Activated T-helper 2 cell treated with anti-CD3 and anti-CD28 coated beads, Interferon-gamma antibody, Interleukin-2, Interleukin-4, amounts not matched to agents 10 μg/mL and 5 μg/mL and 100 μg/mL, durations not matched to agents 14 hours and 24 hours and 36 hours (primary cell): ENCODE data around the gene PJA2. TPM values are rescaled to one million over a fixed set of nuclear protein-coding genes. Genes with fewer than 3 reads are reported as not detected.
"Not testable (repeated sequence)": the region's sequence is repeated elsewhere in the genome, so short reads cannot be mapped to it uniquely, and the experiment has no call there.

Experiments
- DNase-seq: peaks from one replicate; pipeline ENCODE4 v3.0.0; 2021; ENCODE audit warnings: low spot score
- H3K27ac Mint-ChIP-seq: one replicate; pipeline ENCODE4 v1.8.0; 2021; ENCODE audit warnings: mixed read lengths
- H3K27me3 Mint-ChIP-seq: one replicate; pipeline ENCODE4 v1.8.0; 2021; ENCODE audit warnings: low read depth, mixed read lengths
- H3K36me3 Mint-ChIP-seq: one replicate; pipeline ENCODE4 v1.8.0; 2021; ENCODE audit warnings: low read depth, mixed read lengths
- H3K4me1 Mint-ChIP-seq: one replicate; pipeline ENCODE4 v1.8.0; 2021; ENCODE audit warnings: low read depth, mixed read lengths
- H3K4me3 Mint-ChIP-seq: one replicate; pipeline ENCODE4 v1.8.0; 2021; ENCODE audit warnings: low read depth, mild to moderate bottlenecking, moderate library complexity, mixed read lengths
- H3K9me3 Mint-ChIP-seq: one replicate; pipeline ENCODE4 v1.8.0; 2021; ENCODE audit warnings: mixed read lengths
- intact Hi-C: fragments of 100-400 bp; cut with micrococcal nuclease; formaldehyde crosslinking; loops from one replicate; pipeline ENCODE4 v1.15.1; 2023
- total RNA-seq: library from RNA; stranded (reverse); gene quantifications from 2 replicates; pipeline ENCODE4 v1.2.3, GENCODE V29; 2022

Gene PJA2
- total RNA-seq, 1 donor from 2014 or later: 52.9 TPM

DNA sequence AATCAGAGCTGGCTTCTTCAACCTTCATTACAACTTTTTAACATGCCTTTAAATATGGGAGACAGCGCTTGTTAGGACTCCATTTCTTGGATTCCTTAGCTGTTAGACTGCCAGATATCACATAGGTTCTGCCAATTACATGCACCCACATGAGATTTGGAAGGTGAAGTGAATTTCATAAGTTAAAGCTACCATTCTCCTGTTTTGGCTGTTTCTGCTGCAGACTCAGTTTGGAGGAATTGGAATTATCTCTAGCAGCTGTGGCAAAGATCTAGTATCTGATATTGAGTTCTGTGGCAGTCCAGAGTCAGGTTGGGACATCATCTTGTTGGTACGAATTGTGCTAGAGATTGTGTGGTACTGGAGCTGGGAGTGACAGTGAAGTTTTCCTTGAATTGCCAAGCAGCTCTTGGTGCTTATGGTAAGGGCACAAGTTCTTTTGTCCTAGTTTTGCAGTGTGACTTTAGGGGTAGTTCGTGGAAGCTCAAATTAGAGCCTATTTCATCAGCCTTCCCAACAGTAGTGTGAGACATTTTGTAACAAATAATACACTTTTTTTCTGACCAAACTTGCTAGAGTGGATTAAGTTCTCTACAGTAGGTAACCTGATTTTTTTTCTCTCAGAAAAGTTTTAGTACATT lies 9.1 kb upstream of the PJA2 start:
- peaks cover 17% of the 10 kb centered on the region for H3K27me3 Mint-ChIP-seq
- H3K27ac Mint-ChIP-seq: no peak overlapping the region
- H3K36me3 Mint-ChIP-seq: peaks cover 7% of the 10 kb centered on the region
- peaks cover 21% of the 10 kb centered on the region for H3K9me3 Mint-ChIP-seq
- no peak overlapping the region for H3K4me3 Mint-ChIP-seq
- DNase-seq: no peak
- peaks cover 4% of the 10 kb centered on the region for H3K4me1 Mint-ChIP-seq
- intact Hi-C loops: no loop called here

DNA sequence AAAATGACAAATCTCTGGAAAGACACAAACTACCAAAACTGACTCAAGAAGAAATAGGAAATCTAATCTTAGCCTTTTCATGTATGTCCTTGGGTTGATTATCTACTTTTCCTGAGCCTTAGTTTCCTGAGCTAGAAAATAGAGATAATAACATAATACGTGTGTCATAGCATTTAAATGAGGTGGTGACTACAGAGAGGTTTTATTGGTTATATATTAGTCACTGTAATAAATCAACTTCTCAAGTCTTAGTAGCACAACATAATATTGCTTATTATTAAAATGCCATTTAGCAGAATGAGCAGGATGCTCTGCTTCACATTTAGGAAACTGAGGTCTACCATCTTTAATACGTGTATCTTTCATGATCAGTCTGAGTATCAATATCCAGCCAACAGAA lies 7.1 kb upstream of the PJA2 start:
- H3K9me3 Mint-ChIP-seq: peaks cover 23% of the 10 kb centered on the region
- DNase-seq: no peak

DNA sequence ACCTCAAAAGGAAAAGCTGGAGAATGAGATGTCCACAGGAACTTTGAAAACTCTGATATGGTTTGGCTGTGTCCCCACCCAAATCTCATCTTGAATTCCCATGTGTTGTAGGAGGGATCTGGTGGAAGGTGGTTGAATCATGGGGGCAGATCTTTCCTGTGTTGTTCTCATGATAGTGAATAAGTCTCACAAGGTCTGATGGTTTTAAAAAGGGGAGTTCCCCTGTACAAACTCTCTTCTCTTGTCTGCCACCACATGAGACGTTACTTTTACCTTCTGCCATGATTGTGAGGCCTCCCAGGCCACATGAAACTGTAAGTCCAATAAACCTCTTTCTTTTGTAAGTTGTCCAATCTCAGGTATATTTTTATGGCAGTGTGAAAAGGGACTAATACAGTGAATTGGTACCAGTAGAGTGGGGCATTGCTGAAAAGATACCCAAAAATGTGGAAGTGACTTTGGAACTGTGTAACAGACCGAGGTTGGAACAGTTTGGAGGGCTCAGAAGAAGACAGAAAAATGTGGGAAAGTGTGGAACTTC lies 4.2 kb upstream of the PJA2 start:
- H3K9me3 Mint-ChIP-seq: peaks cover 23% of the 10 kb centered on the region
- H3K4me3 Mint-ChIP-seq, DNase-seq, H3K36me3 Mint-ChIP-seq, H3K27ac Mint-ChIP-seq: not testable (repeated sequence)
- peaks cover 12% of the 10 kb centered on the region for H3K27me3 Mint-ChIP-seq
- H3K4me1 Mint-ChIP-seq: peaks cover 18% of the 10 kb centered on the region
- intact Hi-C loops: loop anchor here (5.0 kb wide), 3 partner anchors 37 to 673 kb away; no protein-coding TSS in a partner anchor

More for the DNA sequence above, 7.1 kb upstream of the PJA2 start:
- H3K27ac Mint-ChIP-seq: no peak overlapping the region
- peaks cover 17% of the 10 kb centered on the region for H3K27me3 Mint-ChIP-seq
- H3K4me3 Mint-ChIP-seq: no peak overlapping the region
- H3K36me3 Mint-ChIP-seq: peaks cover 9% of the 10 kb centered on the region
- peaks cover 9% of the 10 kb centered on the region for H3K4me1 Mint-ChIP-seq
- intact Hi-C loops: no loop called here

DNA sequence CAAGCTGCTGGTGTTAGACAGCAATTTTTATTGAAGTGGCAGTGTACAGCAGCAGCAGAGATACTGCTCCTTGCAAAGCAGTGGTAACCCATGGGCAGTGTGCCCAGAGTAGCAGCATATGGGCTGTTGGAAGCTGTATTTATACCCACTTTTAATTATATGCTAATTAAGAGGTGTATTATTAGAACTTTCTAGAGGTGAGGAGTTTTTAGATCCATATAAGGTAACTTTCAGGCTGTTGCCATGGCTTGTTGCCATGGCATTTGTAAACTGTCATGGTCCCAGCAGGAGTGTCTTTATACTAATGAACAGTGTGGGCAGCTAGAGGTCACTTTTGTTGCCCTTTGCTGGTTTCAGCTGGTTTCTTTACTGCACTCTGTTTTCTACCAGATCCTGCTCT lies 3.7 kb upstream of the PJA2 start:
- Mint-ChIP-seq H3K9me3 (peaks cover 23% of the 10 kb centered on the region), H3K27me3 (peaks cover 7% of the 10 kb centered on the region), H3K27ac (no peak overlapping the region), H3K4me1 (peaks cover 18% of the 10 kb centered on the region), H3K4me3 (no peak overlapping the region), H3K36me3 (peaks cover 9% of the 10 kb centered on the region)
- DNase-seq: no peak
- intact Hi-C loops: loop anchor here (5.0 kb wide), 3 partner anchors 36 to 674 kb away; no protein-coding TSS in a partner anchor

DNA sequence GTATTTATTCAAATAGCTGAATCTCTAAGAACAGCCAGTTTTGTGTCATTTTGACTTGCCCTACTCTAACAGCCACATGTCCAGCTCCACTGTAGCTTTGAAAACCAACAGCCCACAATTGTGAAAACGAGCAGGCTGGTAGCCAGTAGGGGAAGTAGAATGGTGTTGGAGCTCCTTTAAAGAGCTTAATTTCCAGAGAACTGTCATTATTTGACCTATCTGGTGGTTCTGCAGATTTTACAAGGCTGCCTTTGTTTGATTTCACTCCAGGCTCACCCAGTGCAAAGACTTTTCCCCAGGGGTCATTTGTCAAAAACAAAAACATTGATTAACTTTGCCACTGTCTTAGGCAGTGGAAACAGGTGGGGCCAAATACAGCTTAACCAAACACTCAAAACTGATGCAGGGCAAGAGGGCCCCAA lies 3.2 kb upstream of the PJA2 start:
- Mint-ChIP-seq H3K27me3 (peaks cover 3% of the 10 kb centered on the region), H3K27ac (no peak overlapping the region), H3K4me1 (peaks cover 19% of the 10 kb centered on the region), H3K36me3 (peaks cover 9% of the 10 kb centered on the region), H3K9me3 (peaks cover 23% of the 10 kb centered on the region), H3K4me3 (no peak overlapping the region)
- intact Hi-C loops: loop anchor here (5.0 kb wide), 3 partner anchors 36 to 674 kb away; no protein-coding TSS in a partner anchor
- no peak for DNase-seq

DNA sequence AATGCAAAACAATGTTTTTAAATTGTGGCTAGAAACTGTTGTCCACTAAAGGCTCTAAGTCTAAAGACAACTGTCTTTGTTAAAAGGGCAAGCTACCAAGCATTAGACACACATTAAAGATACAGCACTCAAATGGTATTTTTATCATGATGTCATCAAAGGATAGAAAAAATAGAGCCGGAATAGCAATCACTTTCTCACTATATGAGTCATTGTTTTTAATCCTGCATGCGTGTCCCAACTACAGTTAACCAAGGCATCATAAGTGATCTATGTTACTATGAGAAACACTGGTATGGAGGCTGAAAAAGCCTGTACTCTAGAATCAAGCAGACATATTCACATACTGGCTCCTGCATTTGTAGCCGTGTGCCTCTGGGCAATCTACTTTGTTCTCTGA lies 1.9 kb upstream of the PJA2 start:
- Mint-ChIP-seq H3K27ac (no peak overlapping the region), H3K4me1 (peaks cover 30% of the 10 kb centered on the region), H3K27me3 (no peaks in the 10 kb centered on the region), H3K9me3 (peaks cover 22% of the 10 kb centered on the region), H3K4me3 (no peak overlapping the region), H3K36me3 (peaks cover 13% of the 10 kb centered on the region)
- DNase-seq: no peak
- intact Hi-C loops: loop anchor here (2.0 to 5.0 kb wide), 4 partner anchors 34 to 676 kb away; no protein-coding TSS in a partner anchor

DNA sequence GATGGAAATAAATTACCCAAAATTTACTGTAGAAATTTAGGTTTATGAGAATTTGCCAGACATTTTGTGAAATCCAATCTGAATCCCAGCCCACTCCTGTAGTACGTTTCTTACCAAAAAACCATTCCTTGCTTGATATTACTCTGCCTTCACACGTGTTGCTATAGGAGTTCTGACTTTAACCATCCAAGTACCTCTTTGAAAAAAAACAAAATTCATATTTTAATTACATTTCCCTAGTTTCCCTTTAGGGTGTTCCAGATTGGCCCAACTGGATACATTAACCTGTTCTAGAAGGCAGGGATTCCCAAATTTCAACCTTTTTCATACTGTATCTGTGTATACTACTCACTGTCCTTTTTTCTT lies 1.4 kb upstream of the PJA2 start:
- intact Hi-C loops: loop anchor here (2.0 to 5.0 kb wide), 4 partner anchors 34 to 676 kb away; no protein-coding TSS in a partner anchor
- no peaks in the 10 kb centered on the region for H3K27me3 Mint-ChIP-seq
- H3K4me1 Mint-ChIP-seq: peaks cover 35% of the 10 kb centered on the region
- H3K9me3 Mint-ChIP-seq: peaks cover 17% of the 10 kb centered on the region
- no peak for DNase-seq
- peaks cover 16% of the 10 kb centered on the region for H3K36me3 Mint-ChIP-seq
- H3K27ac Mint-ChIP-seq: peak overlapping the region; percentile 92
- peak overlapping the region; percentile 95 for H3K4me3 Mint-ChIP-seq

DNA sequence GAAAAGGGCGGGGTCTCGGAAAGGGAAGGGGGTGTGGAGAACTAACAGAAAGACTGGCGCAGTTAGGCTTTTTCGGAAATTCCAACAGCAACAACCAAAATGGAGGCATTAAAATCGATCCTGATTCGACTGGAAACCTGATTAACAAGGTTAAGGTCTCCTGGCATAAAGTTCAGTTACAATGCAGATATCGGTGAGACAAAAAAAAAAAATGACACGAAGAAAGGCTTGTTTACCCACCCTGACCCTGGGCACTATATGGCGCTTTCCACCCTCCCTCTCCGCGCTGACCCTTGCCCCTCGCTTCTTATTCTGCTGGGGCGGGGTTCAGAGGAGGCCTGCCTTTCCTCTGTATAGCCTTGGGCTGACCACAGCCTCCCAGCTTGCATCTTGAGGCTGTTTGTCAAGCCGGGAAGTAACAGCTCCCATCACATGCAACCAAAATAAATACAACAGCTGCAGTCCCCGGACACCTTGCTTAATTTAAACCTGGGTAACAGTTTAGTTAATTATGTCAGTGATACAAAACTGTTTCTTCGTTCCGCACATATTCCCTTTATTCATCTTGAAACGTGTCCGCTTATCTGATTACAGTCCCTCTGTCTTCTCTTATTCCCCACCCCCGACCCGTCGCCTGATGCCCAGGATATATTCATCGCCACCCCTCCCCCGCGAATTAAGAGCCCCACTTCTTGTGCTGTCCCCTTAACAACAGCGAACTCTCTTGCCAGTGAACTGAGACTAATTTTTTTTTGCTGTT lies 795 bp upstream of the PJA2 start:
- Mint-ChIP-seq H3K27ac (peak overlapping the region; percentile 92), H3K4me3 (peak overlapping the region; percentile 95), H3K4me1 (peaks cover 36% of the 10 kb centered on the region), H3K36me3 (peaks cover 19% of the 10 kb centered on the region), H3K27me3 (no peaks in the 10 kb centered on the region), H3K9me3 (peaks cover 12% of the 10 kb centered on the region)
- intact Hi-C loops: loop anchor here (1.0 to 5.0 kb wide), 6 partner anchors 33 to 677 kb away; no protein-coding TSS in a partner anchor
- DNase-seq: peak; percentile 31

DNA sequence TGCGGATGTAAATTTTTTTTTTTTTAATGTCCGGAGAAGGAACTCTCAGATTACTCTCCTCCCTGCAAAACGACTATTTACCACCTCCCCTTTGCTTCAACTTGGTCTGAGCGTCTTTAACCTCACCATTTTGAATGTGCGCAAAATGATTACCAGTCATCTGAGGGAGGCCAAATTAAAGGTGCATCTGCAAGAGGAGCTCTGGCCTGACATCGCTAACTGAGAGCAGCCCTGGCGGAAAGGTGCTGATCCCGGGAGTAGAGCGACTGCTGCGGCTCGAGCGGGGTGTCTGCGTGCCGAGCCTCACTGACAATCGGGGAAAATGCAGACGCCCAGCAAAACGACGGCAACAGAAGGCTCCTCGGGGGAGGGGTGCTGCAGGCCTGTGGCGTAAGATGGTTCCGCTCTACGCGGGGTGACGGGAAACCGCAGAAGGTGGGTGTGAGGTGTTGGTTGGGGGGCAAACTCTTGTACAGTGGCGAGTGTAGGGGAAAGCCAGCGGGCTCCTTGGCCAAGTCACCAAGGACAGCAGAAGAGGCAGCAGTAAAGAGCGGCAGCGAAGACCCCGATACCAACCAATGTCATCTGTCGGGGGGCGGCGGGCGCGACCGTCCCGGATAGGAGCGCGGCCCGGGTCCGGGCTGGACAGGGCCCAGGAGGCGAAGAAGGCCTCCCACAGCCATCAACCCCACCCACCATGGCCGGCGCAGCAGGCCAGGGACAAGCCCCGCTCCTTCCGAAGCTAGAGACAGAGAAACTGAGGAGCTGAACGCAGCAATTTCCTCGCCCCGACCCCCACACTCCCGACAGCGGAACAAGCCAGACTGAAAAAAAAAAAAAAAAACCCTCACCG lies 557 bp downstream of the PJA2 start:
- peak overlapping the region; percentile 98 for H3K27ac Mint-ChIP-seq
- H3K9me3 Mint-ChIP-seq: peaks cover 6% of the 10 kb centered on the region
- peak; percentile 78 for DNase-seq
- intact Hi-C loops: no loop called here
- H3K36me3 Mint-ChIP-seq: peaks cover 25% of the 10 kb centered on the region
- H3K4me1 Mint-ChIP-seq: peaks cover 44% of the 10 kb centered on the region
- peak overlapping the region; percentile 95 for H3K4me3 Mint-ChIP-seq
- H3K27me3 Mint-ChIP-seq: no peaks in the 10 kb centered on the region

DNA sequence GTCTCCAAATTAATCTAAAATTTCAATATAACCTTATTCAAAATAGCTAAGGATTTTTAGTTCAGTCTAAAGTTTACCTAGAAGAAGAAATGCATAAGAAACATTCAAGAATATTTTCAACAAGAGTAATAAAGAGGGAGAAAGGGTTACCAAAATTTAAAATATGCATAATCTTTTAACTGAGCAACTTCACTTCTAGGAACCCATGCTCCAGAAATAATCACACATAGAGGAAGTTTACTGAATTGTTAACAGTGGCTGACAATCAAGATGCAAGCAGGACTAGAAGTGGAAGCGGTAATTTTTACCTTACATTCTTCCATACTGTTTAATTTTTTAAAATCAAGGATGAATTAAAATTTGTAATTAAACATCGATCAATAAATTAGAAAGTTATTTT lies 1.9 kb downstream of the PJA2 start:
- Mint-ChIP-seq H3K36me3 (peaks cover 29% of the 10 kb centered on the region), H3K4me3 (peak overlapping the region; percentile 95), H3K27ac (peak overlapping the region; percentile 70), H3K4me1 (peaks cover 36% of the 10 kb centered on the region), H3K27me3 (no peaks in the 10 kb centered on the region), H3K9me3 (no peaks in the 10 kb centered on the region)
- intact Hi-C loops: no loop called here
- no peak for DNase-seq

DNA sequence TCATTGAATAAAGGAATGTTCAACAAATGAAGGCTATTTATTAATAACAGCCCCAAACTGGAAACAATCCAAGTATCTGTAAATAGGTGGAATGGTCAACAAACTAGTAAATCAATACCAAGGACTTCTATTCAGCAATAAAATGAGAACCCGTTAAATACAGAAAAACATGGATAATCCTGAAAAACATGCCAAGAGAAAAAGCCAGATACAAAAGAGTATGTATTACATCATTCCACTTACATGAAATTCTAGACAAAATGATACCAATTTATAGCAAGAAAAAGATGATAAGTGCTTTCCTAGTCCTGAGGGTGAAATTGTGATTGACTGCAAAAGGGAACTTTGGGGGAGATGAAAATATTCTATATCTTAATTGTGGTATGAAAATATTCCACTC lies 3.1 kb downstream of the PJA2 start:
- no peaks in the 10 kb centered on the region for H3K27me3 Mint-ChIP-seq
- no peaks in the 10 kb centered on the region for H3K9me3 Mint-ChIP-seq
- H3K36me3 Mint-ChIP-seq: peaks cover 36% of the 10 kb centered on the region
- DNase-seq: no peak
- H3K4me1 Mint-ChIP-seq: peaks cover 43% of the 10 kb centered on the region
- no peak overlapping the region for H3K27ac Mint-ChIP-seq
- H3K4me3 Mint-ChIP-seq: peak overlapping the region; percentile 45
- intact Hi-C loops: no loop called here

DNA sequence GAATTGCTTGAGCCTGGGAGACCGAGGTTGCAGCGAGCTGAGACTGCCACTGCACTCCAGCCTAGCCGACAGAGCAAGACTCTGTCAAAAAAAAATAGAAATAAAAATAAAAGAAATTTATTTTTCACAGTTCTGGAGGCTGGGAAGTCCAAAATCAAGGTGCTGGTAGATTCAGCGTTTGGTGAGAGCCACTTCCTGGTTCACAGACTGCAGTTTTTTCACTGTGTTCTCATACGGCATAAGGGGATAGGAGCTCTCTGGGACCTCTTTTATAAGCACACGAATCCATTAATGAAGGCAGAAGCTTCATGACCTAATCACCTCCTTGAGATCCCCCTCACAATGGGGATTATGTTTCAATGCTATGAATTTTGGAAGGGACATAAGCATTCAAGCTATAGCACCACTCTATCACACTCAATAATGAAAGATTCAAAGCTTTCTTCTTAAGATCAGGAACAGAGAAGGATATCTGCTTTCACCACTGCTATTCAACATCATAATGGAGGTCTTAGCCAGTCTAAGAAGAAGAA lies 5.3 kb downstream of the PJA2 start:
- H3K36me3 Mint-ChIP-seq: peaks cover 54% of the 10 kb centered on the region

More for the DNA sequence above, 5.3 kb downstream of the PJA2 start:
- Mint-ChIP-seq H3K4me1 (peaks cover 41% of the 10 kb centered on the region), H3K27me3 (no peaks in the 10 kb centered on the region), H3K4me3 (no peak overlapping the region), H3K27ac (no peak overlapping the region), H3K9me3 (no peaks in the 10 kb centered on the region)
- DNase-seq: no peak
- intact Hi-C loops: no loop called here
